A549 (cell line): ENCODE data around the gene FXR2. TPM values are rescaled to one million over a fixed set of nuclear protein-coding genes. Genes with fewer than 3 reads are reported as not detected.
A peak's percentile ranks its signal among the peaks of the same experiment; 100 is the strongest.

Source experiments
- ATAC-seq, 2 experiments: fragments of 200-7000 bp in 1 of 2; fragments of >200 bp in 1 of 2; cut with Nextera tagmentation in 1 of 2; cut with Tn5 transposase in 1 of 2; 3 replicates each; pipeline versions ENCODE4 v1.8.0 to v1.9.1; 2018 to 2020; ENCODE audit warnings: mild to moderate bottlenecking in 1 of 2, moderate library complexity in 1 of 2
- CTCF ChIA-PET: fragments of 300-600 bp; sonication (Branson Sonifier 250); formaldehyde crosslinking; extraction: SDS; loops from one replicate; lab custom pipeline; 2021; ENCODE audit warnings: antibody characterized with exemption, inconsistent platforms; lab: Yijun Ruan, JAX
- POLR2A ChIA-PET: fragments of 350-600 bp; formaldehyde crosslinking; extraction: SDS; loops from one replicate; lab custom pipeline; 2021; ENCODE audit warnings: antibody characterized with exemption, inconsistent platforms; lab: Yijun Ruan, JAX
- DNase-seq, 2 experiments: peaks; one replicate each; pipeline versions ENCODE4 v3.0.0 to v3.0.0-alpha.2; 2011 to 2016; ENCODE audit warnings: low read depth in 1 of 2, low spot score in 1 of 2
- FAIRE-seq: peaks from 2 replicates; lab custom pipeline; 2011; peaks lifted over from hg19 to GRCh38; lab: Jason Lieb, UNC
- H3K27ac ChIP-seq, 2 experiments: fragments of >200 bp; sonication (Bioruptor Twin); formaldehyde crosslinking; 3 replicates each; pipeline ENCODE4 v1.5.1; 2016 to 2017
- H3K4me1 ChIP-seq: fragments of >200 bp; sonication (Bioruptor Twin); formaldehyde crosslinking; 3 replicates; pipeline ENCODE4 v1.6.1; 2016
- H3K4me2 ChIP-seq: fragments of >200 bp; sonication (Bioruptor Twin); formaldehyde crosslinking; 3 replicates; pipeline ENCODE4 v1.6.1; 2016
- H3K4me3 ChIP-seq: fragments of >200 bp; sonication (Bioruptor Twin); formaldehyde crosslinking; 3 replicates; pipeline ENCODE4 v1.5.1; 2016
- H3K9me3 ChIP-seq: fragments of >200 bp; sonication (Bioruptor Twin); formaldehyde crosslinking; 3 replicates; pipeline ENCODE4 v1.6.1; 2016
- CEBPB ChIP-seq, 2 experiments: fragments of >200 bp in 1 of 2; sonication (Bioruptor Twin) in 1 of 2; formaldehyde crosslinking in 1 of 2; IDR thresholded peaks; 2 replicates each; pipeline ENCODE4 v1.6.1; 2012 to 2016
- EP300 ChIP-seq, 2 experiments: fragments of >200 bp; sonication (Bioruptor Twin); formaldehyde crosslinking; IDR thresholded peaks; 2 replicates in 1 of 2; 3 replicates in 1 of 2; pipeline ENCODE4 v1.6.1; 2016 to 2017
- FOSL2 ChIP-seq, 2 experiments: fragments of 450-650 bp in 1 of 2; fragments of >200 bp in 1 of 2; sonication (Bioruptor Twin) in 1 of 2; formaldehyde crosslinking; IDR thresholded peaks; 2 replicates each; pipeline versions ENCODE4 v1.5.0 to v1.6.1; 2016 to 2020; ENCODE audit warnings: mild to moderate bottlenecking in 1 of 2, moderate library complexity in 1 of 2
- HDAC2 ChIP-seq: fragments of 200-600 bp; sonication (generic); IDR thresholded peaks from 2 replicates; pipeline ENCODE4 v1.6.1; 2016
- HOXA7 ChIP-seq: fragments of 250-450 bp; sonication (Bioruptor Pico); IDR thresholded peaks from 2 replicates; pipeline ENCODE4 v1.5.0; 2020; ENCODE audit warnings: mild to moderate bottlenecking, moderate library complexity
- JUN ChIP-seq, 2 experiments: fragments of >200 bp; sonication (Bioruptor Twin); formaldehyde crosslinking; IDR thresholded peaks; 2 replicates in 1 of 2; 3 replicates in 1 of 2; pipeline ENCODE4 v1.6.1; 2016 to 2017
- KDM5A ChIP-seq: fragments of 200-600 bp; sonication (generic); IDR thresholded peaks from 2 replicates; pipeline ENCODE4 v1.6.1; 2016; ENCODE audit warnings: antibody characterized with exemption, mild to moderate bottlenecking
- NPAS2 ChIP-seq: fragments of 250-450 bp; sonication (Bioruptor Pico); IDR thresholded peaks from 2 replicates; pipeline ENCODE4 v1.8.0; 2022; ENCODE audit warnings: mild to moderate bottlenecking, moderate library complexity, borderline replicate concordance
- POLR2AphosphoS2 ChIP-seq: conservative IDR thresholded peaks from 2 replicates; pipeline ENCODE4 v1.6.1; 2012; ENCODE audit warnings: low read length, improper control_type of control experiment, inconsistent platforms
- RAD21 ChIP-seq, 2 experiments: fragments of >200 bp in 1 of 2; sonication (Bioruptor Twin) in 1 of 2; formaldehyde crosslinking in 1 of 2; IDR thresholded peaks in 1 of 2; conservative IDR thresholded peaks in 1 of 2; 2 replicates in 1 of 2; 3 replicates in 1 of 2; pipeline ENCODE4 v1.6.1; 2012 to 2018; ENCODE audit warnings: inconsistent platforms in 1 of 2
- RARB ChIP-seq: fragments of 250-450 bp; sonication (Bioruptor Pico); IDR thresholded peaks from 2 replicates; pipeline ENCODE4 v1.8.0; 2021; ENCODE audit warnings: mild to moderate bottlenecking, moderate library complexity
- TFCP2L1 ChIP-seq: fragments of 250-450 bp; sonication (Bioruptor Pico); IDR thresholded peaks from 2 replicates; pipeline ENCODE4 v1.5.0; 2021; ENCODE audit warnings: mild to moderate bottlenecking
- TP53 ChIP-seq: fragments of 250-450 bp; sonication (Bioruptor Pico); IDR thresholded peaks from 2 replicates; pipeline ENCODE4 v1.5.0; 2021; ENCODE audit warnings: mild to moderate bottlenecking, moderate library complexity
- ZC3H11A ChIP-seq: fragments of 450-650 bp; IDR thresholded peaks from 2 replicates; pipeline ENCODE4 v1.6.1; 2014; ENCODE audit warnings: antibody characterized with exemption, mild to moderate bottlenecking
- WGBS: methylation state at CpG from one replicate; pipeline ENCODE4 v1.1.6; 2017; ENCODE audit errors: missing lambda C conversion rate; 5-methylcytosine and 5-hydroxymethylcytosine counted together
- polyA plus RNA-seq, 4 experiments: library from polyadenylated mRNA; depleted of rRNA in 3 of 4; stranded (reverse); fragments of >200 nt; fragmentation: RNase III in 1 of 4; extraction: RNeasy Plus Mini Kit Qiagen cat#74134 plus additional on column Dnase treatment in 1 of 4; gene quantifications; 2 replicates in 3 of 4; 3 replicates in 1 of 4; pipeline ENCODE4 v1.2.3, GENCODE V29; 2011 to 2017
- TF ChIP-seq, protein P1 (sequence below): IDR thresholded peaks from 2 replicates; pipeline ENCODE4 v1.6.1; 2012; ENCODE audit warnings: low read depth, borderline replicate concordance
- TF ChIP-seq, protein P2 (sequence below): fragments of 200-600 bp; sonication (generic); IDR thresholded peaks from 2 replicates; pipeline ENCODE4 v1.6.1; 2016; ENCODE audit warnings: antibody characterized with exemption, mild to moderate bottlenecking, moderate library complexity
- TF ChIP-seq, protein P3 (sequence below): fragments of 250-450 bp; sonication (Bioruptor Pico); IDR thresholded peaks from 2 replicates; pipeline ENCODE4 v1.5.0; 2020; ENCODE audit warnings: low read depth, mild to moderate bottlenecking, moderate library complexity
- TF ChIP-seq, protein P4 (sequence below): IDR thresholded peaks from 2 replicates; pipeline ENCODE4 v1.6.1; 2012

The FXR2 gene
- polyA plus RNA-seq, 2 of the 4 experiments (the other 2 are of a cell fraction), result 40.7 to 45.2 TPM

DNA sequence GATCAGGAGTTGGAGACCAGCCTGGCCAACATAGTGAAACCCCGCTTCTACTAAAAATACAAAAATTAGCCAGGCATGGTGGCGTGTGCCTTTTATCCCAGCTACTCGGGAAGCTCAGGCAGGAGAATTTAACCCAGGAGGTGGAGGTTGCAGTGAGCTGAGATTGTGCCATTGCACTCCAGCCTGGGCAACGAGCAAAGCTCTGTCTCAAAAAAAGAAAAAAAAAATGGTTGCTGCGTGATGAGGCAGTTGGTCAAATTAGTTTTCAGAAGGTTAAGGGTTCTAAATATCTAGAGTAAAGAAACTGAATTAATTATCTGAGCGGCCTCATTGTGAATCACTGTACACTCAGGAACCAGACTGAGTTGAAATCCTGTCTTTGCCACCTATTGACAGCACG, 38.7 kb downstream of the FXR2 start:
- POLR2A ChIA-PET, result interaction anchor here (0.9 to 1.4 kb wide), 3 partner anchors 39 to 112 kb away, joined by 3 to 4 read pairs (median 3); partner anchors contain the start of genes FXR2 and TP53
- CTCF ChIA-PET, result interaction anchor here (1.2 to 6.3 kb wide), 8 partner anchors 10 to 139 kb away, joined by 3 to 38 read pairs (median 8); partner anchors contain the start of genes FXR2, SENP3, SOX15 and TP53
- Histone ChIP-seq H3K27ac (peak overlapping the region in 1 of 2 experiments; percentile 6; a peak in 2 of 6 replicates), H3K9me3 (no peaks in the 10 kb centered on the region), H3K4me3 (peak overlapping the region; percentile 96; the same call in 2 of the 3 replicates), H3K4me1 (peaks cover 71% of the 10 kb centered on the region), H3K4me2 (peak overlapping the region; percentile 90)
- DNase-seq (no peak), ATAC-seq (no peak), FAIRE-seq (no peak)
- 87% methylated on average over 7 of the region's 7 CpGs for WGBS
- TF ChIP-seq NPAS2 (CRISPR knock-in tag) (no peak), TP53 (peak; percentile 12; the same call in 1 of the 2 replicates), HOXA7 (CRISPR knock-in tag) (peak; percentile 47; the same call in 1 of the 2 replicates), TFCP2L1 (CRISPR knock-in tag) (peak; percentile 26; the same call in 1 of the 2 replicates), KDM5A (no peak), HDAC2 (no peak)
- TF ChIP-seq, protein P1, sequence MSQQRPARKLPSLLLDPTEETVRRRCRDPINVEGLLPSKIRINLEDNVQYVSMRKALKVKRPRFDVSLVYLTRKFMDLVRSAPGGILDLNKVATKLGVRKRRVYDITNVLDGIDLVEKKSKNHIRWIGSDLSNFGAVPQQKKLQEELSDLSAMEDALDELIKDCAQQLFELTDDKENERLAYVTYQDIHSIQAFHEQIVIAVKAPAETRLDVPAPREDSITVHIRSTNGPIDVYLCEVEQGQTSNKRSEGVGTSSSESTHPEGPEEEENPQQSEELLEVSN, result no peak
- TF ChIP-seq, protein P2, sequence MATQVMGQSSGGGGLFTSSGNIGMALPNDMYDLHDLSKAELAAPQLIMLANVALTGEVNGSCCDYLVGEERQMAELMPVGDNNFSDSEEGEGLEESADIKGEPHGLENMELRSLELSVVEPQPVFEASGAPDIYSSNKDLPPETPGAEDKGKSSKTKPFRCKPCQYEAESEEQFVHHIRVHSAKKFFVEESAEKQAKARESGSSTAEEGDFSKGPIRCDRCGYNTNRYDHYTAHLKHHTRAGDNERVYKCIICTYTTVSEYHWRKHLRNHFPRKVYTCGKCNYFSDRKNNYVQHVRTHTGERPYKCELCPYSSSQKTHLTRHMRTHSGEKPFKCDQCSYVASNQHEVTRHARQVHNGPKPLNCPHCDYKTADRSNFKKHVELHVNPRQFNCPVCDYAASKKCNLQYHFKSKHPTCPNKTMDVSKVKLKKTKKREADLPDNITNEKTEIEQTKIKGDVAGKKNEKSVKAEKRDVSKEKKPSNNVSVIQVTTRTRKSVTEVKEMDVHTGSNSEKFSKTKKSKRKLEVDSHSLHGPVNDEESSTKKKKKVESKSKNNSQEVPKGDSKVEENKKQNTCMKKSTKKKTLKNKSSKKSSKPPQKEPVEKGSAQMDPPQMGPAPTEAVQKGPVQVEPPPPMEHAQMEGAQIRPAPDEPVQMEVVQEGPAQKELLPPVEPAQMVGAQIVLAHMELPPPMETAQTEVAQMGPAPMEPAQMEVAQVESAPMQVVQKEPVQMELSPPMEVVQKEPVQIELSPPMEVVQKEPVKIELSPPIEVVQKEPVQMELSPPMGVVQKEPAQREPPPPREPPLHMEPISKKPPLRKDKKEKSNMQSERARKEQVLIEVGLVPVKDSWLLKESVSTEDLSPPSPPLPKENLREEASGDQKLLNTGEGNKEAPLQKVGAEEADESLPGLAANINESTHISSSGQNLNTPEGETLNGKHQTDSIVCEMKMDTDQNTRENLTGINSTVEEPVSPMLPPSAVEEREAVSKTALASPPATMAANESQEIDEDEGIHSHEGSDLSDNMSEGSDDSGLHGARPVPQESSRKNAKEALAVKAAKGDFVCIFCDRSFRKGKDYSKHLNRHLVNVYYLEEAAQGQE, result no peak
- TF ChIP-seq, protein P3, sequence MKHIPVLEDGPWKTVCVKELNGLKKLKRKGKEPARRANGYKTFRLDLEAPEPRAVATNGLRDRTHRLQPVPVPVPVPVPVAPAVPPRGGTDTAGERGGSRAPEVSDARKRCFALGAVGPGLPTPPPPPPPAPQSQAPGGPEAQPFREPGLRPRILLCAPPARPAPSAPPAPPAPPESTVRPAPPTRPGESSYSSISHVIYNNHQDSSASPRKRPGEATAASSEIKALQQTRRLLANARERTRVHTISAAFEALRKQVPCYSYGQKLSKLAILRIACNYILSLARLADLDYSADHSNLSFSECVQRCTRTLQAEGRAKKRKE (CRISPR knock-in tag), result 0 out of 2 replicates have a peak, but pooled peaks have one; percentile 50

DNA sequence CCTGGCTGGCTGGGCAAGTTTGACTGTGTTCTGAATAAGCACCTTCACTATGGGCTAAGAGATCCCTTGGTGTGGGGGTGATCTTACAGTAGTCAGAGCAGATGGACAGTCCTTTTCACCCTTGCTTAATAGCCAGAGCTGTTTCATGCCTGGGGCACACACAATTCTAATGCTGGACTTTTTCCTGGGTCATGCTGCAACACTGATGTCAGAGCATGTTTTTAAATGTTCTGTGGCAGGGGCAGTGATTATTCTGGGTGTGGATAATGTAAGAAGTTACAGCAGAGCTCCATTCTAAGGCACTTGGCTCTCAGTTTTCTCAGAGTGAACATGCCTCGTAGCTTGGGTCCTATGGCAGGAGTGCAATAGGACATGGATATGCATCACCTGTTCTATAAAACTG, 39.2 kb downstream of the FXR2 start:
- Histone ChIP-seq H3K9me3 (no peaks in the 10 kb centered on the region), H3K4me1 (peaks cover 67% of the 10 kb centered on the region), H3K4me3 (peak overlapping the region; percentile 96), H3K27ac (peak overlapping the region in 1 of 2 experiments; percentile 6; a peak in 3 of 6 replicates), H3K4me2 (peak overlapping the region; percentile 90)
- FAIRE-seq (no peak), DNase-seq (no peak), ATAC-seq (no peak)
- TF ChIP-seq POLR2AphosphoS2 (peak; percentile 63; the same call in 1 of the 2 replicates), JUN (IDR thresholded peaks at IDR 0.05) (no peak), ZC3H11A (no peak), RAD21 (conservative IDR thresholded peaks at IDR 0.05 in 1 of 2, IDR thresholded peaks at IDR 0.05 in 1 of 2) (no peak)
- CTCF ChIA-PET, result interaction anchor here (0.5 to 6.3 kb wide), 11 partner anchors 8 to 191 kb away, joined by 3 to 38 read pairs (median 8); partner anchors contain the start of genes FXR2, MPDU1, SENP3 and SOX15
- 100% methylated on average over 1 of the region's 1 CpG for WGBS
- POLR2A ChIA-PET, result interaction anchor here (0.9 to 5.0 kb wide), 4 partner anchors 8 to 112 kb away, joined by 3 to 34 read pairs (median 8); partner anchors contain the start of genes FXR2, MPDU1, SOX15 and TP53

DNA sequence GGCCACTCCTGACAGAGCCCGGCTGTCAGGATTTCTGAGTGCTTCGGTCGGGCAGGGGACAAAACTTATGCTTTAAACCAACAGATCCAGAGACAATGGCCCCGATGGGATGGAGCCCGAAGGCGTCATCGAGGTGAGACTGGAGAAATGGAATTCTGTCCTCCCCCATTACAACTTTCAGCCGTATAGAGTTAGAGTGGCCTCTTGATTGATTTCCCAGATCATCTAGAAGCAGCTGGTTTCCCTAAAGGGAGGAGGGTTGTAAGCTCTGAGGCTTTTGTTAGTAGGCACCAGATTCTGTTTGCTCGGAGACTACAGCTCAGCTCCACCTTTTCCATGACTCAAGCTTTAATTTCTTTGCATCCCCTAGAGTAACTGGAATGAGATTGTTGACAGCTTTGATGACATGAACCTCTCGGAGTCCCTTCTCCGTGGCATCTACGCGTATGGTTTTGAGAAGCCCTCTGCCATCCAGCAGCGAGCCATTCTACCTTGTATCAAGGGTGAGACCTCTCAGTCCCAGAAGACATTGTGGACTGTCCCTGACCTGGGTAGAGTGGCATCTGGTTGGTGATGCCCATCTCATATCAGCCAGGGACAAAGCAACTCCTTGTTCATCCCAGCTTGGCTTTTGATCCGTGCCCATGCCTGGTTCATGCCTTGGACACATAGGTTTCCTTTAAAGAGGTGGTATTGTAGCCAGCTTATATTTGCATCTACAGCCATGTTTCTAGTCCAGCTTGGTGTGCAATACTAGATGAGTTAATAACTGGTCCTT, 40.3 kb downstream of the FXR2 start:
- peaks cover 56% of the 10 kb centered on the region for H3K4me1 ChIP-seq

More for the DNA sequence above, 40.3 kb downstream of the FXR2 start:
- DNase-seq (no peak), FAIRE-seq (no peak), ATAC-seq (no peak)
- no peaks in the 10 kb centered on the region for H3K9me3 ChIP-seq
- ChIA-PET CTCF (interaction anchor here (1.0 to 4.6 kb wide), 8 partner anchors 9 to 529 kb away, joined by 3 to 30 read pairs (median 8); partner anchors contain the start of genes FXR2, MPDU1, SENP3 and SOX15), POLR2A (interaction anchor here (0.9 to 5.0 kb wide), 7 partner anchors 9 to 113 kb away, joined by 3 to 34 read pairs (median 6); partner anchors contain the start of genes MPDU1, POLR2A, SAT2 and SOX15)
- H3K27ac ChIP-seq, result peak overlapping the region; percentile 96 to 97
- TF ChIP-seq FOSL2 (IDR thresholded peaks at IDR 0.05) (no peak), FOSL2 (CRISPR knock-in tag; IDR thresholded peaks at IDR 0.05) (no peak), CEBPB (IDR thresholded peaks at IDR 0.05) (no peak), TP53 (0 out of 2 replicates have a peak, but pooled peaks have one; percentile 9), RARB (0 out of 2 replicates have a peak, but pooled peaks have one; percentile 7), EP300 (IDR thresholded peaks at IDR 0.05) (no peak), TFCP2L1 (CRISPR knock-in tag) (no peak; the same call in 1 of the 2 replicates)
- TF ChIP-seq, protein P4, sequence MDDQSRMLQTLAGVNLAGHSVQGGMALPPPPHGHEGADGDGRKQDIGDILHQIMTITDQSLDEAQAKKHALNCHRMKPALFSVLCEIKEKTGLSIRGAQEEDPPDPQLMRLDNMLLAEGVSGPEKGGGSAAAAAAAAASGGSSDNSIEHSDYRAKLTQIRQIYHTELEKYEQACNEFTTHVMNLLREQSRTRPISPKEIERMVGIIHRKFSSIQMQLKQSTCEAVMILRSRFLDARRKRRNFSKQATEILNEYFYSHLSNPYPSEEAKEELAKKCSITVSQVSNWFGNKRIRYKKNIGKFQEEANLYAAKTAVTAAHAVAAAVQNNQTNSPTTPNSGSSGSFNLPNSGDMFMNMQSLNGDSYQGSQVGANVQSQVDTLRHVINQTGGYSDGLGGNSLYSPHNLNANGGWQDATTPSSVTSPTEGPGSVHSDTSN, result peak; percentile 22
- peak overlapping the region; percentile 96 for H3K4me3 ChIP-seq
- 21% methylated on average over 15 of the region's 15 CpGs for WGBS
- peak overlapping the region; percentile 90 for H3K4me2 ChIP-seq
